Activated T-cell treated with anti-CD3 and anti-CD28 coated beads for 48 hours (primary cell): ENCODE results near the gene UBB.
A peak's percentile ranks its signal among the peaks of the same experiment; 100 is the strongest.

Experiments
- DNase-seq: peaks from one replicate; pipeline ENCODE4 v3.0.0-alpha.2; 2020; ENCODE audit warnings: low read depth

The UBB gene

DNA sequence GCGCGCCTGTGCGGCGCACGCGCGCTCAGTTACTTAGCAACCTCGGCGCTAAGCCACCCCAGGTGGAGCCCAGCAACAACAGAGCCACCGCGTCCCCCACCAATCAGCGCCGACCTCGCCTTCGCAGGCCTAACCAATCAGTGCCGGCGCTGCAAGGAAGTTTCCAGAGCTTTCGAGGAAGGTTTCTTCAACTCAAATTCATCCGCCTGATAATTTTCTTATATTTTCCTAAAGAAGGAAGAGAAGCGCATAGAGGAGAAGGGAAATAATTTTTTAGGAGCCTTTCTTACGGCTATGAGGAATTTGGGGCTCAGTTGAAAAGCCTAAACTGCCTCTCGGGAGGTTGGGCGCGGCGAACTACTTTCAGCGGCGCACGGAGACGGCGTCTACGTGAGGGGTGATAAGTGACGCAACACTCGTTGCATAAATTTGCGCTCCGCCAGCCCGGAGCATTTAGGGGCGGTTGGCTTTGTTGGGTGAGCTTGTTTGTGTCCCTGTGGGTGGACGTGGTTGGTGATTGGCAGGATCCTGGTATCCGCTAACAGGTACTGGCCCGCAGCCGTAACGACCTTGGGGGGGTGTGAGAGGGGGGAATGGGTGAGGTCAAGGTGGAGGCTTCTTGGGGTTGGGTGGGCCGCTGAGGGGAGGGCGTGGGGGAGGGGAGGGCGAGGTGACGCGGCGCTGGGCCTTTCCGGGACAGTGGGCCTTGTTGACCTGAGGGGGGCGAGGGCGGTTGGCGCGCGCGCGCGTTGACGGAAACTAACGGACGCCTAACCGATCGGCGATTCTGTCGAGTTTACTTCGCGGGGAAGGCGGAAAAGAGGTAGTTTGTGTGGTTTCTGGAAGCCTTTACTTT lies at the start of gene UBB:
Gene UBB, plus strand, starts transcription at position 452 of the 856 bp plus-strand sequence. CDS start 817 bp downstream, outside the sequence.
- DNase-seq = peak; percentile 90

- DNase-seq = no peak
Measured at GRCh38 chr17:16338391-16338790, 42.5 kb upstream of the UBB start.

GRCh38 chr17:16339402-16339801 lies 41.5 kb upstream of the UBB start:
- DNase-seq = no peak

DNA sequence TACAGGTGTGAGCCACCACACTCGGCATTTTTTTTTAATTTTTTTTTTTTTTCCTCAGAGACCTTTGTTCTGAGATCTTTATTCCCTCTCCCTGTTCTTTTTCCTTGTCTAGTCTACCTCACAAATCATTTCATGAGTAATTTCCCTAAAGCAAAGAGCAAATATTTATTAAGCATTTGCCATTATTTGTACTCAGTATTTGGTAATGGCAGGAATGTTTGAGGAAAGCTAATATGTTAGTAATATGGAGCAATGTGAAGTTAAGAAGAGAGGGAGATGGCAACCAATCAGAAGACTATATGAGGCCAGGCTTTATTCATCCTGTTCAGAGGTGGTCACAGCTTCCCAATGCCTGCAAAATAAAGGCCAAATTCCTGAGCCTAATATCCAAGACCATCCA lies 40.9 kb upstream of the UBB start:
- no peak for DNase-seq

DNA sequence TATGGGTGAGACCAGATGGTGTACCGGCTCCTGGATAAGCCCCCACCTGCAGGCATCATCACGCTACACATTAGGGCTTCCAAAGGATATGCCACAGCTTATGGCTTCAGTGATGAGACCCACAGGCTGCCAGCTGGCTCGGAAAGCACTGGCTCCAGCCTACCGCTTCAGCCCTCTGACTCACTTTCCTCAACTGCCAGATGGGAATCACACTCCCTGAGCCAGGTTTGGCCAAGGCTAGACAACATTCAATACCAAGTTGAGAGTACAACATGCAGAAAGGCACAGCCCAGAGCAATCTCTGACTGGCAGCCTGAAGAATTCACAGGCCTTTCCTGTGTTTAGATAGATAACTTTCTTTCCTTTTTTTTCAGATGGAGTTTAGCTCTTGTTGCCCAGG lies 37.9 kb upstream of the UBB start:
- no peak for DNase-seq

DNA sequence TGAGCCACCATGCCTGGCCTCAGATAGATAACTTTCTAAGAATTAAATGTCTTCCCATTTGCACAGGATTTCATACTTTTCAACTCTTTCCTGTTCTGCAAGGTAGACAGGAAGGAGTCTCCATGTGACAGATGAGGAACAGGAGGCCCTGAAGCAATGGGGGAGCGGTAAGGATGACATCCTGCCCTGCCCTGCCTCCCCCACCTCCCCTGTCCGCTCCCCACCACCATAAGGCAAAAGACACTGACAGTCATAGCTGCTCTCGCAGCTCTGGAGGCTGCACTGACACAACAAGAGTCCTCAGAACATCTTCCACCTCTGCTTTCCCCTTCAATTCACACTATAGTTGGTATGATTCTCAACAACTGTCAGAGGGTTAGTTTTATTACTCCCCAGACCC lies 37.3 kb upstream of the UBB start:
- DNase-seq = no peak

DNA sequence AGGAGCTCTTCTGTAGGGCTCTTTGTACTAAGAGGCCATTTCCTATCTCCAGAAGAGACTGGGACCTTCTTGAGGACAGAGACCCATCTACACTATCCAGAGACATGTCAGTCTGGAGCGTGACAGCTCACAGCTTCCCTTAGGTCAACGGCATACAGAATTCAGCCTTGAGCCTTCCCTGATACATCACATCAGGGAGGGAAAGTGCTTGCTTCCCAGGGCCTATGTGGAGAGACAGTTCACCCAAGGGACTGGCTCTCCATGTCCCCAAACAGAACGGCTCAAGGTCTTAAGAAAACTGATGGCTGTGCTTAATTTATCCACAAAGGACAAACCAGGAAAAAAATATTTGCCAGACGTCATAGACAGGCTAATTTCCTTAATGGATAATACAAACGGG lies 35.3 kb upstream of the UBB start:
- DNase-seq = no peak

GRCh38 chr17:16346721-16347271 lies 34.1 kb upstream of the UBB start:
- DNase-seq = no peak

GRCh38 chr17:16348586-16348985 lies 32.3 kb upstream of the UBB start:
- no peak for DNase-seq

- DNase-seq = no peak
Measured at GRCh38 chr17:16349431-16349830, 31.5 kb upstream of the UBB start.

- no peak for DNase-seq
Measured at GRCh38 chr17:16351831-16352230, 29.1 kb upstream of the UBB start.

DNA sequence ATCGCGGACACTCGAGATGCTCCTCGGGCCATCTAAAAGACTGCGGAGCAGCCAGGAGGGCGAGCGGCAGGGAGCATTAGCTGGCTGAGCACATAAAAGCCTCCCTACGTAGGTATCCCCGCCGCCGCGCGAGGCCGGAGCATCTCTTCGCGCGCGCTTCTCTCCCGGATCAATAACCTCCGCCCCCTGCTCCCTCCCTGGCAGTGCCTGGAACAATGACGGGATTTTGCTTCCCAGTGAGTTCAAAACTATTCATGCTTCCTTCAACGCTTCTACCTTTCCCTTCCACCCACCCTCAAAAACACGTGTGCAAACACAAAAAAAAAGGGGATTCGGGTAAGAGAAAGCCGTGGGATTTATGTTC lies 28.6 kb upstream of the UBB start:
- DNase-seq = peak; percentile 41

- peak; percentile 38 for DNase-seq
Measured at GRCh38 chr17:16352667-16353316, 28.1 kb upstream of the UBB start.

GRCh38 chr17:16353317-16354174 lies 27.3 kb upstream of the UBB start, which contains the start of gene CENPV:
Gene CENPV (minus strand): TSS chr17:16353469. CDS start chr17:16353436, 33 bp downstream.
- DNase-seq = peak; percentile 72

DNA sequence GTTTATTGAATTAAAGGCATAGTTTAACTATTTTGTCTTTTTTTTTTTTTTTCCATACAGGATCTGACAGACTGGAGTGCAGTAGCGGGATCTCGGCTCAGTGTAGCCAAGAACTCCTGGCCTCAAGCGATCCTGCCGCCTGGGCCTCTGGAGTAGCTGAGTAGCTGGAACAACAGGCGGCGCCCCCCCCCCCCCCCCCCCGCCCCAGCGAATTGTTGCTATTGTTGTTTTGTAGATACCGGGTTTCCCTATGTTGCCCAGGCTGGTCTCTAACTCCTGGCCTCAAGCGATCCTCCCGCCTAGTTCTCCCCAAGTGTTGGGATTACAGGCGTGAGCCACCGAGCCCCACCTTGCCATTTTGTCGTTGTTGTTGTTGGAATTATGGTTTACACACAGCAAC lies 26.3 kb upstream of the UBB start:
- no peak for DNase-seq

DNA sequence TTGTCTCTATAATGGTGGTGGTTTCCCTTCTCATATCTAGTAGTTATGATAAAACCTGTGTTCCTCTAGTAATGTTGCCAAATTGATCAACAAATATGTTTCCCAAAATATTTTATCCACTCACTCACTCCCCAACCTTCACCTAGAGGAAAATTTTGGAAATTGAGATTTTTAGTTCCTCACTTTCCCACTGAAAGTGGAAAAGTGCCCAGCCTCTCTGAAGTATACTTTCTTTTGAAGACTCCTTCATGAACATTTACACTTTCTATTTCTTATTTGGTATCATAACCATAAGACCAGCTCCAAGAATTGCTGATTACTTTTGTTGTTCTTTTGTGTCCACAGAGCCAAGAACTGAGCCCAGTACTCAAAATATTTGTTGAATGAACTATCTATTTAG lies 22.5 kb upstream of the UBB start:
- no peak for DNase-seq

DNA sequence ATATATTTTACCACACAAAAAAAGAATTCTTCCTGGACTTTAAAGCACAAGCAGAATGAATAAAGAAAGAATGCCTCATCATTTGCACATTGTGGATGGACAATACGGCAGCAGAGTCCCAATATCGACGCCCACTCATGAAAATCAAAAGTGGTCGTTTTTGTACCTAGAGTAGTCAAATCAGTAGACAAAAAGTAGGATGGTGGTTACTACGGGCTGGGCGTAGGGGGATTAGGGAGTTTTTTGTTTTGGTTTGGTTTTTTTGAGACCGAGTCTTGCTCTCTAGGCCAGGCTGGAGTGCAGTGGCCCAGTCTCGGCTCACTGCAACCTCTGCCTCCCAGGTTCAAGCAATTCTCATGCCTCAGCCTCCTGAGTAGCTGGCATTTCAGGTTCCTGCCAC lies 19.0 kb upstream of the UBB start:
- no peak for DNase-seq

DNA sequence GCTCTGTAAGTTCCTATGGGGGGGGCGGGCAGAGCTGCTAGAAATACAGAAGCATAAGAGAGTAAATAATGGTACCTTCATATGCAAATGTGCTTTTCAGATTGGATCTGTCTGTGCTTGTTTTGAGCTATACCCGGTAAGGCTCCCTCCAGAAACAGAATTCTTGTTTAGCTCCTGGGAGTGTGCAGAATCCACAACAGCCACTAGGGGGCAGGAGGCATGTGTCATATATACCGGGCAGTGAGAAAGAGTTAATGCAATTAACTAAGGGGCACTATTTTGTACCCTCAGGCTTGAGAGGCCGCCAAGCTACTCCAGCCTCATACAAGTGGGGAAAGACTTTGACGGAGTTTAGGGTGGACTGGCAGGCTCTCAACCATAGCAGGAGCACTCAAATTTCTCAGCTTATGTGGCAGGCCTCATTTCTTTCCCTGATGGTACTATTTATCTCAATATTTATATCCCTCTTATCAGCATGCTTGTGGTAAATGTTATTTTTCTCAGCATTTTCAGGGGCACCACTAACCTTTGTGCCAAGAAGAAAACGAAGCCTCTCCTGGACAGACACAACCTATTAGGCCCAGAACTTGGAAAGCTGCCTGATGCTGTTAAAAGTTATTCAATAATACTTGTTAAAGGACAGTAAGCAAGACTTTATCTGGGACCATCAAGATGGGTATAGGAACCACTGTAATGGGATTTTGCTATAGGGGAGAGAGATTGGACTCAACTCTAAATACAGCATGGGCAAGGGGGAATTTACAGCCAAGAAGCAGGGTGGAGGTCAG lies 16.9 kb upstream of the UBB start:
- peak; percentile 63 for DNase-seq

DNA sequence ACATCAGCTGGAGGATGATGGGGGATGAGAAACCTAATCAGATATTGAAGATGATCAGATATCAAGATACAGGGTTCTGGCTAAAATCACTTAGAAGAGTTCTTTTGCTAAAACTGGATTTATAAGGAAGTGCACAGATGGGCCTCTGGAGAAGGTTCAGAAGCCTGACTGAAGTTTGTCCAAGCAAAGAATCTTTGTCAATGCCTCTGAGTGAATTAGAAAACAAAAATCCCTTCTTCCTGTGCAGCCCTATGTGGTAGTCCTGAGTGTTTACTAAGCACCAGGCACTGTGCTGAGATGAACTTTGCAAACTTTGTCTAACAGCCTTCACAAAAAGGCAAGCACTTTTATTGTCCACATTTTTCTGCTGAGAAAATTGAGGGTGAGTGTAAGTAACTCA lies 16.3 kb upstream of the UBB start:
- no peak for DNase-seq

- no peak for DNase-seq
Measured at GRCh38 chr17:16371742-16372141, 9.1 kb upstream of the UBB start.

DNA sequence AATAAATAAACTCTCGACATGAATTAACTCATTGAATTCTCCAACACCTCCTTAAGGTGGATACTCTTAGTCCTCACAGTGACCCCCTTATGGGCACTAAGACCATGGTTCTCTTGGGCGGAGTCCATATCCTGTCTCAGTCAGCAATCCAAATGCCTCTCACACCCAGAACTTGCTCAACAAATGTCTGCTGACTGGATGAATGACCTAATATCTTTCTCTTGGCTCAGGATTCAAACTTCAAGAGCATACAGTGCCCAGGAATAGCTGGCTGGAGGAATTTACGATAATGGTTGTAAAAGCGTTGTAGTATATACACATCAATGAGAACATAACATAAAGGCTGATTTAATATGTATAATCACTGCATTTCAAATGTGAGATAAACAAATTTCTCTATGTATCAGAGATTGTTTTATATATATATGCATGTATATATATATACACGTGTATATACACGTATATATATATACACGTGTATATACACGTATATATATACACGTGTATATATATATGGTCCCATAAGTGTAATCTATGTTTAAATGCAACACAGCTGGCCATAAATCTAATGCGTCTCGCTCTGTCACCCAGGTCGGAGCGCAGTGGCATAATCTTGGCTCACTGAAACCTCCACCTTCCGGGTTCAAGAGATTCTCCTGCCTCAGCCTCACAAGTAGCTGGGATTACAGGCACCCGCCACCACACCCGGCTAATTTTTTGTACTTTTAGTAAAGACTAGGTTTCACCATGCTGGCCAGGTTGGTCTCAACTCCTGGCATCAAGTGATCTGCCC lies 6.5 kb upstream of the UBB start:
- DNase-seq = no peak
